Measurements from ENCODE around the gene USP7.

GRCh38 chr16:8999800-9000199 is 36.1 kb upstream of the USP7 start:
- TF ChIP-seq CTCF (conservative IDR thresholded peaks at IDR 0.05; ENCODE audit: low read depth, low read length) (no peak), EZH2 (IDR thresholded peaks at IDR 0.05; ENCODE audit: low read length, unreplicated experiment) (no peak)
